Panc1 (cell line): ENCODE data around the gene ABCC4. TPM values are rescaled to one million over a fixed set of nuclear protein-coding genes. Genes with fewer than 3 reads are reported as not detected.

Source experiments
- ATAC-seq: fragments of 200-7000 bp; cut with Tn5 transposase; 2 replicates; pipeline ENCODE4 v1.9.1; 2020; ENCODE audit warnings: mild to moderate bottlenecking, moderate library complexity
- BruUV-seq: library from RNA; stranded (reverse); fragments of 400-500 nt; replicated peaks from 2 replicates; lab custom pipeline; 2021; lab: Mats Ljungman, UMichigan
- CTCF ChIA-PET: fragments of 300-600 bp; sonication (Branson Sonifier 250); formaldehyde crosslinking; loops from one replicate; lab custom pipeline; 2022; ENCODE audit warnings: antibody characterized with exemption; lab: Charles Lee
- POLR2A ChIA-PET: fragments of 300-600 bp; sonication (Branson Sonifier 250); formaldehyde crosslinking; loops from one replicate; lab custom pipeline; 2022; ENCODE audit warnings: antibody characterized with exemption; lab: Charles Lee
- DNase-seq: peaks from one replicate; pipeline ENCODE4 v3.0.0-alpha.2; 2010; ENCODE audit warnings: low read depth, low spot score
- H3K27ac ChIP-seq: 2 replicates; pipeline ENCODE4 v1.5.1; 2011; ENCODE audit warnings: mild to moderate bottlenecking, low read length, inconsistent platforms
- H3K27me3 ChIP-seq: fragments of 200-500 bp; sonication (Bioruptor generic); 2 replicates; pipeline ENCODE4 v1.6.0; 2014; ENCODE audit warnings: low read length, inconsistent platforms; ENCODE audit not compliant: control insufficient read depth, insufficient read depth
- H3K36me3 ChIP-seq: fragments of 200-500 bp; sonication (Bioruptor generic); 2 replicates; pipeline ENCODE4 v1.5.1; 2014; ENCODE audit warnings: inconsistent platforms, mild to moderate bottlenecking, low read length, moderate library complexity; ENCODE audit not compliant: control insufficient read depth, insufficient read depth
- H3K4me1 ChIP-seq: 2 replicates; pipeline ENCODE4 v1.5.1; 2011; ENCODE audit warnings: inconsistent platforms, mild to moderate bottlenecking, low read length, moderate library complexity; ENCODE audit not compliant: control insufficient read depth, insufficient read depth
- H3K4me3 ChIP-seq, 2 experiments: 2 replicates each; pipeline ENCODE4 v1.5.1; 2011 to 2012; ENCODE audit warnings: low read depth in 2 of 2, low read length in 2 of 2, mild to moderate bottlenecking in 2 of 2, inconsistent platforms in 1 of 2, moderate library complexity in 1 of 2
- H3K9me3 ChIP-seq: fragments of 200-500 bp; sonication (Bioruptor generic); 2 replicates; pipeline ENCODE4 v1.5.1; 2014; ENCODE audit warnings: low read depth, mild to moderate bottlenecking, inconsistent platforms, low read length, moderate library complexity; ENCODE audit not compliant: control insufficient read depth, insufficient read depth
- CTCF ChIP-seq: fragments of 450-650 bp; IDR thresholded peaks from 2 replicates; pipeline ENCODE4 v1.5.1; 2017; ENCODE audit warnings: mild to moderate bottlenecking
- POLR2AphosphoS5 ChIP-seq: IDR thresholded peaks from 2 replicates; pipeline ENCODE4 v1.6.1; 2012; ENCODE audit warnings: mild to moderate bottlenecking, low read depth, low read length, moderate library complexity
- REST ChIP-seq, 2 experiments: IDR thresholded peaks; 2 replicates each; pipeline ENCODE4 v1.6.1; 2011 to 2012; ENCODE audit warnings: low read depth in 2 of 2, control low read depth in 1 of 2, low read length in 1 of 2, mild to moderate bottlenecking in 1 of 2, moderate library complexity in 1 of 2; ENCODE audit not compliant: insufficient read depth in 1 of 2
- SIN3A ChIP-seq: IDR thresholded peaks from 2 replicates; pipeline ENCODE4 v1.6.1; 2012; ENCODE audit warnings: low read depth, mild to moderate bottlenecking, low read length, moderate library complexity, borderline replicate concordance; ENCODE audit not compliant: insufficient read depth
- TCF7L2 ChIP-seq: IDR thresholded peaks from 2 replicates; pipeline ENCODE4 v1.6.1; 2011; ENCODE audit warnings: mild to moderate bottlenecking, low read depth, low read length, inconsistent platforms
- in situ Hi-C: cut with HindIII; loops from 2 replicates; pipeline ENCODE4 v1.10.0; 2016; ENCODE audit warnings: low sequenced_read_pairs, low pct_unique_long_range_greater_than_20kb
- intact Hi-C: fragments of 100-400 bp; cut with micrococcal nuclease; formaldehyde crosslinking; loops from one replicate; pipeline ENCODE4 v1.10.0; 2022; ENCODE audit not compliant: unreplicated experiment
- total RNA-seq: library from RNA; stranded (reverse); gene quantifications from one replicate; pipeline ENCODE4 v1.2.1, GENCODE V29; 2021; ENCODE audit not compliant: unreplicated experiment

The ABCC4 gene
- total RNA-seq, 1 experiment from 2014 or later = 69.3 TPM

GRCh38 chr13:95253033-95253432, 48.2 kb downstream of the ABCC4 start:
- ChIA-PET POLR2A (no interaction called here), CTCF (no interaction called here)
- no peaks in the 10 kb centered on the region for H3K36me3 ChIP-seq
- peaks cover 27% of the 10 kb centered on the region for H3K4me1 ChIP-seq
- ATAC-seq = no peak
- TF ChIP-seq REST (IDR thresholded peaks at IDR 0.05; ENCODE audit: insufficient read depth in 1 of 2, low read depth in 2 of 2, low read length in 1 of 2) (no peak), TCF7L2 (no peak), SIN3A (no peak), CTCF (no peak), POLR2AphosphoS5 (no peak)
- no TSS peak for BruUV-seq
- H3K27me3 ChIP-seq = no peaks in the 10 kb centered on the region
- in situ Hi-C loops (no loop called here), intact Hi-C loops (no loop called here)
- no peaks in the 10 kb centered on the region for H3K9me3 ChIP-seq
- no peak overlapping the region for H3K4me3 ChIP-seq
- peak overlapping the region; percentile 60 for H3K27ac ChIP-seq
- DNase-seq = no peak

- no peaks in the 10 kb centered on the region for H3K27me3 ChIP-seq
- in situ Hi-C loops = no loop called here
- CTCF ChIA-PET = no interaction called here
- ATAC-seq (no peak), DNase-seq (no peak)
- peaks cover 30% of the 10 kb centered on the region for H3K4me1 ChIP-seq
- TF ChIP-seq POLR2AphosphoS5 (no peak), CTCF (no peak), REST (IDR thresholded peaks at IDR 0.05; ENCODE audit: insufficient read depth in 1 of 2, low read depth in 2 of 2, low read length in 1 of 2) (no peak), TCF7L2 (no peak), SIN3A (no peak)
- H3K4me3 ChIP-seq = no peak overlapping the region
- no TSS peak for BruUV-seq
- POLR2A ChIA-PET = no interaction called here
- no peaks in the 10 kb centered on the region for H3K9me3 ChIP-seq
- peak overlapping the region; percentile 45; the same call in 1 of the 2 replicates for H3K27ac ChIP-seq
- intact Hi-C loops = no loop called here
- peaks cover 3% of the 10 kb centered on the region for H3K36me3 ChIP-seq
Measured at GRCh38 chr13:95251641-95252040, 49.6 kb downstream of the ABCC4 start.
